Loucy (cell line): ENCODE data around the gene PSMG3.

Source experiments
- H2AFZ ChIP-seq: fragments of 200-600 bp; sonication (generic); 2 replicates; pipeline ENCODE4 v1.6.0; 2016; ENCODE audit warnings: antibody characterized with exemption, mild to moderate bottlenecking, low read length, moderate library complexity
- H3F3A ChIP-seq: fragments of 200-600 bp; 2 replicates; pipeline ENCODE4 v1.6.0; 2016; ENCODE audit warnings: antibody characterized with exemption, low read depth, mild to moderate bottlenecking
- H3K27me3 ChIP-seq: fragments of 200-600 bp; sonication (generic); 2 replicates; pipeline ENCODE4 v1.6.1; 2014; ENCODE audit warnings: low read length, mild to moderate bottlenecking; ENCODE audit not compliant: insufficient read depth, poor library complexity, severe bottlenecking
- H3K36me3 ChIP-seq: fragments of 200-600 bp; sonication (generic); 2 replicates; pipeline ENCODE4 v1.6.1; 2016; ENCODE audit warnings: low read length; ENCODE audit not compliant: insufficient read depth
- H3K4me1 ChIP-seq: fragments of 200-600 bp; sonication (generic); 2 replicates; pipeline ENCODE4 v1.5.1; 2014; ENCODE audit warnings: low read length, mild to moderate bottlenecking; ENCODE audit not compliant: insufficient read depth, poor library complexity, severe bottlenecking
- H3K4me2 ChIP-seq: fragments of 200-600 bp; sonication (generic); 2 replicates; pipeline ENCODE4 v1.6.0; 2014; ENCODE audit warnings: antibody characterized with exemption, low read length, low read depth, mild to moderate bottlenecking; ENCODE audit not compliant: poor library complexity, severe bottlenecking
- H3K4me3 ChIP-seq: fragments of 200-600 bp; sonication (generic); 2 replicates; pipeline ENCODE4 v1.5.1; 2014; ENCODE audit warnings: low read length, mild to moderate bottlenecking, mixed read lengths; ENCODE audit not compliant: poor library complexity, severe bottlenecking
- H3K79me2 ChIP-seq: fragments of 200-600 bp; sonication (generic); 2 replicates; pipeline ENCODE4 v1.6.1; 2014; ENCODE audit warnings: low read length; ENCODE audit not compliant: insufficient read depth
- H3K9ac ChIP-seq: fragments of 200-600 bp; sonication (generic); 2 replicates; pipeline ENCODE4 v1.6.0; 2014; ENCODE audit warnings: mild to moderate bottlenecking, low read depth, low read length, moderate library complexity; ENCODE audit not compliant: poor library complexity, severe bottlenecking
- H3K9me2 ChIP-seq: fragments of 200-600 bp; sonication (generic); replicated peaks from 2 replicates; pipeline ENCODE4 v1.6.1; 2016; ENCODE audit warnings: low read depth, low read length, mixed read lengths
- H3K9me3 ChIP-seq: fragments of 200-600 bp; sonication (generic); 2 replicates; pipeline ENCODE4 v1.6.1; 2014; ENCODE audit warnings: mild to moderate bottlenecking, antibody characterized with exemption, low read length, low read depth; ENCODE audit not compliant: insufficient read depth
- H4K20me1 ChIP-seq: fragments of 200-600 bp; sonication (generic); 2 replicates; pipeline ENCODE4 v1.6.0; 2014; ENCODE audit warnings: antibody characterized with exemption, low read length, mild to moderate bottlenecking; ENCODE audit not compliant: insufficient read depth, poor library complexity, severe bottlenecking
- CTCF ChIP-seq: fragments of 200-600 bp; sonication (generic); conservative IDR thresholded peaks from 2 replicates; pipeline ENCODE4 v1.5.1; 2014; ENCODE audit warnings: mild to moderate bottlenecking, antibody characterized with exemption, low read length
- EZH2phosphoT487 ChIP-seq: fragments of 200-600 bp; IDR thresholded peaks from 2 replicates; pipeline ENCODE4 v1.6.1; 2018; ENCODE audit warnings: antibody characterized with exemption, mild to moderate bottlenecking, moderate library complexity, borderline replicate concordance

Gene PSMG3

GRCh38 chr7:1576521-1577253, 6.9 kb upstream of the PSMG3 start:
- peaks cover 3% of the 10 kb centered on the region; the same call in 1 of the 2 replicates for H3K79me2 ChIP-seq
- no peaks in the 10 kb centered on the region for H4K20me1 ChIP-seq
- no peak overlapping the region for H3K4me3 ChIP-seq
- no peaks in the 10 kb centered on the region for H3K9me3 ChIP-seq
- no peaks in the 10 kb centered on the region for H3K36me3 ChIP-seq
- no peak for TF ChIP-seq EZH2phosphoT487
- no peak for TF ChIP-seq CTCF
- H3K4me2 ChIP-seq = no peak overlapping the region
- H3K27me3 ChIP-seq = no peaks in the 10 kb centered on the region
- no peak overlapping the region for H3K9ac ChIP-seq
- no peak overlapping the region for H2AFZ ChIP-seq
- H3K9me2 ChIP-seq = no peaks in the 10 kb centered on the region
- H3K4me1 ChIP-seq = no peaks in the 10 kb centered on the region
- H3F3A ChIP-seq = 0 out of 2 replicates have a peak, but pooled peaks cover 3% of the 10 kb centered on the region

- Histone ChIP-seq H3K9me2 (no peaks in the 10 kb centered on the region), H4K20me1 (no peaks in the 10 kb centered on the region), H3K4me3 (no peak overlapping the region), H3K9ac (no peak overlapping the region), H3K9me3 (no peaks in the 10 kb centered on the region), H3K79me2 (peaks cover 11% of the 10 kb centered on the region), H3K27me3 (no peaks in the 10 kb centered on the region), H3F3A (0 out of 2 replicates have a peak, but pooled peaks cover 3% of the 10 kb centered on the region), H2AFZ (no peak overlapping the region), H3K4me2 (no peak overlapping the region), H3K36me3 (no peaks in the 10 kb centered on the region), H3K4me1 (peaks cover 5% of the 10 kb centered on the region)
- TF ChIP-seq EZH2phosphoT487 = no peak
- no peak for TF ChIP-seq CTCF
Measured at GRCh38 chr7:1575809-1576208, 6.0 kb upstream of the PSMG3 start.

GRCh38 chr7:1572111-1572822, 2.4 kb upstream of the PSMG3 start:
- Histone ChIP-seq H3F3A (0 out of 2 replicates have a peak, but pooled peaks cover 3% of the 10 kb centered on the region), H4K20me1 (no peaks in the 10 kb centered on the region), H2AFZ (no peak overlapping the region), H3K9me2 (no peaks in the 10 kb centered on the region), H3K4me2 (peak overlapping the region; percentile 68), H3K79me2 (peaks cover 40% of the 10 kb centered on the region), H3K9ac (no peak overlapping the region), H3K27me3 (no peaks in the 10 kb centered on the region), H3K4me3 (no peak overlapping the region), H3K4me1 (peaks cover 8% of the 10 kb centered on the region), H3K36me3 (no peaks in the 10 kb centered on the region), H3K9me3 (no peaks in the 10 kb centered on the region)
- TF ChIP-seq EZH2phosphoT487 (no peak), CTCF (no peak)
